GM19328 (cell line): ENCODE measurements around the gene ZNF750.

Source experiments
- ATAC-seq: cut with Tn5 transposase; IDR thresholded peaks from one replicate; pipeline ENCODE4 v1.9.1; 2021; ENCODE audit warnings: mild to moderate bottlenecking, moderate library complexity; ENCODE audit not compliant: unreplicated experiment

Gene ZNF750

GRCh38 chr17:82814834-82815233 lies 25.0 kb downstream of the ZNF750 start:
- ATAC-seq = no peak

- no peak for ATAC-seq
Measured at GRCh38 chr17:82813299-82814051, 26.3 kb downstream of the ZNF750 start.

- ATAC-seq = no peak
Measured at GRCh38 chr17:82812601-82813000, 27.2 kb downstream of the ZNF750 start.

- no peak for ATAC-seq
Measured at GRCh38 chr17:82812058-82812457, 27.8 kb downstream of the ZNF750 start.

- ATAC-seq = no peak
Measured at GRCh38 chr17:82810644-82811430, 29.0 kb downstream of the ZNF750 start.

- no peak for ATAC-seq
Measured at GRCh38 chr17:82808921-82809905, 30.6 kb downstream of the ZNF750 start.

GRCh38 chr17:82808006-82808405 lies 31.8 kb downstream of the ZNF750 start:
- ATAC-seq = no peak

GRCh38 chr17:82807562-82807961 lies 32.3 kb downstream of the ZNF750 start:
- no peak for ATAC-seq

GRCh38 chr17:82807101-82807500 lies 32.7 kb downstream of the ZNF750 start:
- no peak for ATAC-seq

GRCh38 chr17:82806645-82807044 lies 33.2 kb downstream of the ZNF750 start:
- no peak for ATAC-seq

- no peak for ATAC-seq
Measured at GRCh38 chr17:82805823-82806222, 34.0 kb downstream of the ZNF750 start.

- no peak for ATAC-seq
Measured at GRCh38 chr17:82805254-82805653, 34.6 kb downstream of the ZNF750 start.

GRCh38 chr17:82804442-82805191 lies 35.2 kb downstream of the ZNF750 start:
- no peak for ATAC-seq

- no peak for ATAC-seq
Measured at GRCh38 chr17:82803606-82804005, 36.2 kb downstream of the ZNF750 start.

GRCh38 chr17:82803185-82803584 lies 36.6 kb downstream of the ZNF750 start:
- ATAC-seq = no peak

GRCh38 chr17:82802075-82802780 lies 37.6 kb downstream of the ZNF750 start:
- no peak for ATAC-seq

GRCh38 chr17:82801377-82801970 lies 38.3 kb downstream of the ZNF750 start:
- no peak for ATAC-seq

- ATAC-seq = no peak
Measured at GRCh38 chr17:82800885-82801284, 38.9 kb downstream of the ZNF750 start.

GRCh38 chr17:82799591-82799990 lies 40.2 kb downstream of the ZNF750 start:
- ATAC-seq = no peak
